Gastrocnemius medialis (tissue), 4 donors: ENCODE data around the gene DENND4B.

ENCODE experiments used
- CTCF ChIP-seq, 5 experiments: fragments of 450-650 bp in 3 of 5; fragments of 200-600 bp in 2 of 5; sonication (generic) in 2 of 5; IDR thresholded peaks in 4 of 5; conservative IDR thresholded peaks in 1 of 5; 1 replicate in 4 of 5; 2 replicates in 1 of 5; pipeline ENCODE4 v1.5.1; 2016 to 2019; ENCODE audit warnings: antibody characterized with exemption in 5 of 5, mild to moderate bottlenecking in 3 of 5, moderate library complexity in 3 of 5
- POLR2A ChIP-seq, 2 donors: fragments of 450-650 bp; IDR thresholded peaks; one replicate each; pipeline ENCODE4 v1.6.1; 2017; ENCODE audit warnings: antibody characterized with exemption in 2 of 2, mild to moderate bottlenecking in 2 of 2, moderate library complexity in 2 of 2

- TF ChIP-seq POLR2A (IDR thresholded peaks at IDR 0.05) (no peak), CTCF (IDR thresholded peaks at IDR 0.05 in 4 of 5, conservative IDR thresholded peaks at IDR 0.05 in 1 of 5) (no peak)
Observed at GRCh38 chr1:153959454-153959853, 12.9 kb upstream of the DENND4B start.
